ENCODE results near the gene DRAM1.
A peak's percentile ranks its signal among the peaks of the same experiment; 100 is the strongest.

Gene DRAM1

GRCh38 chr12:101839324-101840283 is 37.8 kb upstream of the DRAM1 start:
- TF ChIP-seq, protein P1, sequence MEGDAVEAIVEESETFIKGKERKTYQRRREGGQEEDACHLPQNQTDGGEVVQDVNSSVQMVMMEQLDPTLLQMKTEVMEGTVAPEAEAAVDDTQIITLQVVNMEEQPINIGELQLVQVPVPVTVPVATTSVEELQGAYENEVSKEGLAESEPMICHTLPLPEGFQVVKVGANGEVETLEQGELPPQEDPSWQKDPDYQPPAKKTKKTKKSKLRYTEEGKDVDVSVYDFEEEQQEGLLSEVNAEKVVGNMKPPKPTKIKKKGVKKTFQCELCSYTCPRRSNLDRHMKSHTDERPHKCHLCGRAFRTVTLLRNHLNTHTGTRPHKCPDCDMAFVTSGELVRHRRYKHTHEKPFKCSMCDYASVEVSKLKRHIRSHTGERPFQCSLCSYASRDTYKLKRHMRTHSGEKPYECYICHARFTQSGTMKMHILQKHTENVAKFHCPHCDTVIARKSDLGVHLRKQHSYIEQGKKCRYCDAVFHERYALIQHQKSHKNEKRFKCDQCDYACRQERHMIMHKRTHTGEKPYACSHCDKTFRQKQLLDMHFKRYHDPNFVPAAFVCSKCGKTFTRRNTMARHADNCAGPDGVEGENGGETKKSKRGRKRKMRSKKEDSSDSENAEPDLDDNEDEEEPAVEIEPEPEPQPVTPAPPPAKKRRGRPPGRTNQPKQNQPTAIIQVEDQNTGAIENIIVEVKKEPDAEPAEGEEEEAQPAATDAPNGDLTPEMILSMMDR (IDR thresholded peaks at IDR 0.05): peak; percentile 93

- TF ChIP-seq, protein P1 (IDR thresholded peaks at IDR 0.05): no peak
Measured at GRCh38 chr12:101841069-101841468, 36.3 kb upstream of the DRAM1 start.

DNA sequence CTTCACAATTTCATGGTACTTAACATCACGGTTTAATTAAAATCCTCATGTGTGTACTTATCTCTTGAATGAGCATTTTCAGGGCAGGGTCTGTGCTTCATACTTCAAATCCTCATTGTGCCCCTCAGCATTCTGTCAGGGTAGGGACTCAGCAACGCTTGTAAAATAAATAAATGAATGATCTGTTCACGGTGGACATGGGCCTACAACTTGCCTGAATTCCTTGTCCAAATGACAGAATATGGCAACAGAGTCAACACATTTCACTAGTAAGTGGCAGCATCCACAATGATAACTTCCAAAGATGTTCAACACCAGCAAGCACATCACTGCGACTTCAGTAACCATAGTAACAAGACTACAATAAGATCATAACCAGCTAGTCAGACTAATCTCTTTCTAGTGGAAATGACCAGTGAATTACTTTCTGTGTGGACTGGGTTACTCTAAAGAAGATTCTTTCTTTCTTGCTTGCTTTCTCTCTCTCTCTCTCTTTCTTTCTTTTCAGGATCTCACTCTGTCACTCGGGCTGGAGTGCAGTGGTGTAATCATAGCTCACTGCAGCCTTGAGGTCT is 32.2 kb upstream of the DRAM1 start:
- TF ChIP-seq, protein P1 (IDR thresholded peaks at IDR 0.05): no peak

GRCh38 chr12:101847325-101847724 is 30.1 kb upstream of the DRAM1 start:
- TF ChIP-seq, protein P1 (IDR thresholded peaks at IDR 0.05): no peak

- TF ChIP-seq, protein P1 (IDR thresholded peaks at IDR 0.05): no peak
Measured at GRCh38 chr12:101850199-101850598, 27.2 kb upstream of the DRAM1 start.

DNA sequence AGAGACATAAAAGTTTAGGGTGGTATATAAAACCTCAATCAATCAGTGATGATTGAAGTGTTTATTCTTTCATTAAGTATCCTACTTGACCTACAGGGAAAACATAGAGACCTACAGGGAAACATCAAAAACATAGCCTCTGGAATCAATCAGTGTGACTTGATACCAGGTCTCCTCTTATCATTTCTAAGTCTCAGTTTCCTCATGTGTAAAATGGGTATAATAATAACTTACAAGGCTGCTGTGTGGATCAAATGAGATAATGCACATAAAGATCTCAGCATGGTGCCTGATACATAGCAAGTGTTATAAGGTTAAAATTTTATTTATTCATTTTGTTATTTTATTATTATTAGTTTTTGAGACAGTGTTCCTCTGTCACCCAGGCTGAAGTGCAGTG is 24.4 kb upstream of the DRAM1 start:
- TF ChIP-seq, protein P1 (IDR thresholded peaks at IDR 0.05): no peak

DNA sequence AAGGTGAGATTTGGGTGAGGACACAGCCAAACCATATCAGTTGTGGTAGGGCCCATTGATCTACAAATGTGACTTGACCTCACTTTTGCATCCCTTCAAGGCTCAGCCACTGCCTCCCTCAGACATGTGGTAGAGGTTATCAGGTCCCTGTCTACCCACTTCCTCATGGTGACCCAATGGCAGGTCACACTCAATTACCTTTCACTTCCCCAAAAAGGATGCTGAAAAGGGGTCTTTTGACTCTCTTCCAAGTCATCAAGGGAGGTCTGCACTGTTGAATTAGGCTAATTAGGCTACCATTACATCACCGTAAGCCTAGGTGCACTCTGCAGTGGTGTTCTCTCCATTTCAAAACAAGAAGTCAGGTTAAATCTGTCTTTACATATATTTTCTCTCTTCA is 22.6 kb upstream of the DRAM1 start:
- TF ChIP-seq, protein P1 (IDR thresholded peaks at IDR 0.05): no peak
